Mucosa of descending colon (tissue), 3 donors: Measurements from ENCODE around the gene AHSA1. TPM values are rescaled to one million over a fixed set of nuclear protein-coding genes. Genes with fewer than 3 reads are reported as not detected.

ENCODE experiments used
- ATAC-seq: fragments of 200-7000 bp; cut with Tn5 transposase; one replicate; pipeline ENCODE4 v1.9.1; 2020; ENCODE audit warnings: mild to moderate bottlenecking, moderate library complexity
- DNase-seq, 3 donors: peaks; one replicate each; pipeline ENCODE4 v3.0.0-alpha.2; 2020
- H3K36me3 ChIP-seq: fragments of 200-600 bp; one replicate; pipeline ENCODE4 v1.8.0; 2021; ENCODE audit warnings: low read depth, mild to moderate bottlenecking
- H3K4me1 ChIP-seq: fragments of 200-600 bp; one replicate; pipeline ENCODE4 v1.8.0; 2021; ENCODE audit warnings: low read depth, mild to moderate bottlenecking
- H3K4me3 ChIP-seq: fragments of 200-600 bp; one replicate; pipeline ENCODE4 v1.8.0; 2021; ENCODE audit warnings: mild to moderate bottlenecking
- H3K9me3 ChIP-seq: fragments of 200-600 bp; one replicate; pipeline ENCODE4 v1.8.0; 2021; ENCODE audit warnings: mild to moderate bottlenecking
- intact Hi-C, 2 donors: fragments of 100-400 bp; cut with DNase I in 1 of 2; cut with micrococcal nuclease in 1 of 2; formaldehyde crosslinking; loops; one replicate each; pipeline versions ENCODE4 v1.11.0 to v1.11.1; 2022; cut with DNase I, micrococcal nuclease
- total RNA-seq, 3 donors: library from RNA; stranded (reverse); fragmentation: NEBNext Ultra II Directional in 2 of 3; extraction: Animal tissue kit (Norgen Biotek cat#: 25700) in 2 of 3; gene quantifications; one replicate each; pipeline versions ENCODE4 v1.2.1 to v1.2.4, GENCODE V29; 2021 to 2023
- TF ChIP-seq, protein P1 (sequence below): fragments of 200-600 bp; IDR thresholded peaks from one replicate; pipeline ENCODE4 v1.8.0; 2022; ENCODE audit warnings: antibody characterized with exemption, mild to moderate bottlenecking
- donor health status: DM: no; HTN: no; CAD: no; lungs with moderate emphysema.
- donor health status: DM: no; HTN: no; CAD: no.
- donor health status: DM: no; HTN: yes; CAD: no.

The AHSA1 gene
- total RNA-seq, 3 donors from 2014 or later, result 102 to 160 (median 116) TPM

DNA sequence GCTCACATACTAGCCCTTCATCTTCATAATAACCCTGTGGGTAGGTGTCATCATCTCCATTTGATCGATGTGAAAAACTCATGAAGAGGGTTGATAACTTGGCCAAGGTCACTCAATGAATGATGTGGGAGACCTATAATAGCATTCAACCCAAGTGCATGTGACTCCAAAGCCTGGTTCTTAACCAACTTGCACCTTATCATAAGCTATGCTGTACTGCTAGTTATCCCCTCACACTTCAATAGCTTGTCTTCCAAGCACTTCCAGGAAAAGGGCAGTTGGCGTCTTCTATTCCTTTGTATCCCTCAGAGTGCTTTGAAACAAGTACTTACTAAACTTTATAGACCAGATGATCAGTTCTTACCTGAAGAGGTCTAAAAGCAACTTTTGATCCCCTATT is 15.7 kb upstream of the AHSA1 start:
- TF ChIP-seq, protein P1, sequence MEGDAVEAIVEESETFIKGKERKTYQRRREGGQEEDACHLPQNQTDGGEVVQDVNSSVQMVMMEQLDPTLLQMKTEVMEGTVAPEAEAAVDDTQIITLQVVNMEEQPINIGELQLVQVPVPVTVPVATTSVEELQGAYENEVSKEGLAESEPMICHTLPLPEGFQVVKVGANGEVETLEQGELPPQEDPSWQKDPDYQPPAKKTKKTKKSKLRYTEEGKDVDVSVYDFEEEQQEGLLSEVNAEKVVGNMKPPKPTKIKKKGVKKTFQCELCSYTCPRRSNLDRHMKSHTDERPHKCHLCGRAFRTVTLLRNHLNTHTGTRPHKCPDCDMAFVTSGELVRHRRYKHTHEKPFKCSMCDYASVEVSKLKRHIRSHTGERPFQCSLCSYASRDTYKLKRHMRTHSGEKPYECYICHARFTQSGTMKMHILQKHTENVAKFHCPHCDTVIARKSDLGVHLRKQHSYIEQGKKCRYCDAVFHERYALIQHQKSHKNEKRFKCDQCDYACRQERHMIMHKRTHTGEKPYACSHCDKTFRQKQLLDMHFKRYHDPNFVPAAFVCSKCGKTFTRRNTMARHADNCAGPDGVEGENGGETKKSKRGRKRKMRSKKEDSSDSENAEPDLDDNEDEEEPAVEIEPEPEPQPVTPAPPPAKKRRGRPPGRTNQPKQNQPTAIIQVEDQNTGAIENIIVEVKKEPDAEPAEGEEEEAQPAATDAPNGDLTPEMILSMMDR, result no peak
- Histone ChIP-seq H3K4me3 (no peak overlapping the region), H3K9me3 (no peaks in the 10 kb centered on the region), H3K4me1 (no peaks in the 10 kb centered on the region), H3K36me3 (peaks cover 12% of the 10 kb centered on the region)
- intact Hi-C loops, result no loop called here
- DNase-seq (no peak), ATAC-seq (no peak)

DNA sequence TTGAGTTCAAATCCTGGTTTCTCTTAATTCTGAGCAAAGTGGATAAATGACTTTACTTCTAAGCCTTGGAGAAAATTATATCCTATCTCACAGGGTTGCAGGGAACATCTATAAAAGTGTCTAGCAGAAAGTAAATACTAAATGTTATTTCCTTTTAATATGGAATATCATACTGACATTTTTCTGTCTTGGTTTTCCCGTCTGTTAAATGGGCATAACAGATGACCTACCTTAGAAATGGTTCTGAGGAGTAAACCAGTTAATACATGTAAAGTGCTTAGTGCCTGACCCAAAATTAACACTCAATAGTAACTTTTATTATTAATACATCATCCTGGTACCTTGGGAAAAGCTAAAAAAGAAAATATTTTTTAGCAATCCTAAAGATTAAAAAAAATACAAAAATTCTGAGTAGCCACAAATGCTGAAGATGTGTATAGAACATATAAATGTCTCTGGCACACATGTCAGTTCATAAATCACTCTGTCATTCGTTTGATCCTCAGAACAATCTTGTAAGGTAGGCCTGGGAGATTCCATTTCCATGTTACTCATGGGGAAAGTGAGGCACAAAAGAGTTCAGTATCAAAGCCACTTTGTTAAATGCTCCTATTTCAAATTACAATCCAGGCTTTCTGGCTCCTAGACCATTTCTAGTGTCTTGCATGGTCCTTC is 1.8 kb upstream of the AHSA1 start:
- intact Hi-C loops, result no loop called here
- Histone ChIP-seq H3K36me3 (no peaks in the 10 kb centered on the region), H3K9me3 (no peaks in the 10 kb centered on the region), H3K4me3 (no peak overlapping the region), H3K4me1 (peaks cover 16% of the 10 kb centered on the region)
- DNase-seq (no peak), ATAC-seq (no peak)
- TF ChIP-seq, protein P1, result no peak

DNA sequence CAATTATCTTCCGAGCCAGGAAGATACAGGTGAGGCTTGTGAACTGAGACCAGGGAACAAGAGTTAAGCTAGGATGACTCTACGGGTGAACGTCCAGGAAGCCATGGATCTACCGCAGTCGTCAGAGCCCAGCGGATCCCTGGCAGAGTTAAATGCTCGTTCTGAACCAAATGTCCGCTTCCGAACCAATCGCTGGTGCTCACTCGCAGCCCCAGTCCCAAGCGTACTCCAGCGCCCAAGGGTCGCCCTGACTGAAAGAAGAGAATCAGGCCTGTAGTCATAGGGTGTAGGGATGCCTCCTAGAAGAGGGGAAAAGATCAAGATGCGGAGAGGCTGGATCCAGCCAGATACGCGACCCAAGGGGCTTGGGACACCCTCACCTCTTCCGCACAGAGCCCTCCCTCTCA is 775 bp upstream of the AHSA1 start:
- intact Hi-C loops, result no loop called here
- ATAC-seq (peak; percentile 11), DNase-seq (no peak)
- TF ChIP-seq, protein P1, result no peak
- H3K36me3 ChIP-seq, result no peaks in the 10 kb centered on the region
- no peaks in the 10 kb centered on the region for H3K9me3 ChIP-seq
- peak overlapping the region; percentile 94 for H3K4me3 ChIP-seq
- peaks cover 16% of the 10 kb centered on the region for H3K4me1 ChIP-seq

DNA sequence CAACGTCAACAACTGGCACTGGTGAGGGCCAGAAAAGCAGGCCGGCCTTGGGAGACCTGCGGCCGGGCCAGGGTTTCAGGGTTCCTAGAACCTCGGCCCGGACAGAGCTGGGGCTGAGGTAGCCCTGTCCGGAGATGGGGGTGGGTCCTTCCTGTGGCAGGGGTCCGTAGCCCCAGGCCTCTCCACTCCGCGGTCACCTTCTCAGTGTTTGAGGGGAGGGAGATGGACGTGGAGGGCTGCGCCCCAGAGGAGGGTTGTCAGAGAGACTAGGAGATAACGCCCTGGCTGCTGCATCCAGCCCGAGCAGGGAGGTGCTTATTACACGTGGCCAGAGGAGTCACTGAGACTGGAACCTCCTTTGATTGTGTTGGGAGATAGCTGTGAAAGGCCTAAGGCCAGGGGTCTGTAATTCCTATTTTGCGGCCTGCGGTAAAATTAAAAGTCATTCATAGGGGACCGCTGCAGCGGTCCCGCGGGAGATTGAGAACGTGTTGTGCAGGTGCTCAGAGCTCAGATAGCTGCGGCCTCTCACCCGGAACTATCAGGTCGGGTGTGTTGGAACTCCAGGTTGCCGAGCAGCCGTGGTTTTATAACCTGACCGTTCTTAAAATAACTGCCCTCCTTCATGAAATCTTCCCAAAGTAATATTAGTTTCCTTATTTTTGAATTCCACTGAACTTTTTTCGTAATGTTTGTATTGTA is 507 bp downstream of the AHSA1 start:
- peak; percentile 43 for ATAC-seq

DNA sequence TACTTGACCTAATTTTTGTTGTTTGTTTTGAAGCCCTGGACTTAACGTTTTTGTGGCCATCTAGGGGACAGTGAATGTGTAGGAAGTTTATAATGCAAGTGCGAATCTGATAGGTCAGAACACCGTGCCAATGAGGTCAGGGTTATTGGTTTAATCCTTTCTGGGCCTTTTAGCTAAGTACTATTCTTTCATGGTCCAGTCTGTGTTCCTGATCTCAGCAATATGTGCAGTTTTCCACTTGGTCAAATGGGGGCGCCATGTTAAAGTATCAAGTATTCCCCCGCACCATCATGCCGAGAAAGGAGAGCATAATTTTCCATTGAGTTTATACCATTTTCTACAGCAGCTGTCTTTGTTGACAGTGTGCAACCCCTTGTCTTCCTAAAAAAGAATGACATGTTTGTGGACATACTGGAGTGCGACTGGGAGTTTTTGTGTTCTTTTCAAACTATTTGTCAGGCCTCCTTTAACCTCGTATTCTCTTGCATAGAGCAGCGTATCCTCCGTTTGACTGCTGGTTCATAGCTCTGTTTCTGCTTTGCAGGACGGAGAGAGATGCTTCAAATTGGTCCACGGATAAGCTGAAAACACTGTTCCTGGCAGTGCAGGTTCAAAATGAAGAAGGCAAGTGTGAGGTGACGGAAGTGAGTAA is 1.3 kb downstream of the AHSA1 start:
- no peaks in the 10 kb centered on the region for H3K9me3 ChIP-seq
- peaks cover 16% of the 10 kb centered on the region for H3K4me1 ChIP-seq
- peak overlapping the region; percentile 94 for H3K4me3 ChIP-seq
- ATAC-seq, result no peak
- H3K36me3 ChIP-seq, result peaks cover 7% of the 10 kb centered on the region
- peak in 1 of 3 donors; percentile 90 for DNase-seq
- TF ChIP-seq, protein P1, result peak; percentile 13
- intact Hi-C loops, result no loop called here

More for the DNA sequence above, 507 bp downstream of the AHSA1 start:
- DNase-seq, result peak; percentile 57 to 65 (median 59)
- H3K4me1 ChIP-seq, result peaks cover 16% of the 10 kb centered on the region
- peak overlapping the region; percentile 94 for H3K4me3 ChIP-seq
- no peaks in the 10 kb centered on the region for H3K9me3 ChIP-seq
- H3K36me3 ChIP-seq, result peaks cover 7% of the 10 kb centered on the region
- TF ChIP-seq, protein P1, result no peak
- intact Hi-C loops, result no loop called here
